Mesenchymal stem cell (in vitro differentiated cells and primary cell): Measurements from ENCODE around the gene SUGCT.

Experiments
- DNase-seq: peaks from one replicate; pipeline ENCODE4 v3.0.0-alpha.2; 2013
- H2AFZ ChIP-seq: one replicate; pipeline ENCODE4 v1.6.1; 2013; ENCODE audit warnings: low read depth, mild to moderate bottlenecking, control low read depth, inconsistent platforms, low read length, moderate library complexity
- H2AK5ac ChIP-seq: 2 replicates; pipeline ENCODE4 v1.6.1; 2013; ENCODE audit warnings: low read length, moderate library complexity, mild to moderate bottlenecking, inconsistent platforms; ENCODE audit not compliant: severe bottlenecking
- H2BK120ac ChIP-seq: one replicate; pipeline ENCODE4 v1.6.1; 2013; ENCODE audit warnings: low read depth, mild to moderate bottlenecking, inconsistent platforms, low read length, moderate library complexity
- H2BK12ac ChIP-seq, 2 experiments: one replicate each; pipeline ENCODE4 v1.6.1; 2013; ENCODE audit warnings: inconsistent platforms in 2 of 2, low read length in 2 of 2, mild to moderate bottlenecking in 2 of 2, moderate library complexity in 2 of 2, control low read depth in 1 of 2
- H2BK15ac ChIP-seq: one replicate; pipeline ENCODE4 v1.6.1; 2013; ENCODE audit warnings: mild to moderate bottlenecking, low read depth, inconsistent platforms; ENCODE audit not compliant: poor library complexity, severe bottlenecking
- H2BK5ac ChIP-seq: 2 replicates; pipeline ENCODE4 v1.6.1; 2013; ENCODE audit warnings: low read depth, mild to moderate bottlenecking, low read length, control low read depth, inconsistent platforms; ENCODE audit not compliant: poor library complexity, severe bottlenecking
- H3K14ac ChIP-seq, 2 experiments: one replicate each; pipeline ENCODE4 v1.6.1; 2013; ENCODE audit warnings: inconsistent platforms in 2 of 2, low read length in 2 of 2, control low read depth in 1 of 2, mild to moderate bottlenecking in 1 of 2, moderate library complexity in 1 of 2
- H3K18ac ChIP-seq, 2 experiments: one replicate each; pipeline ENCODE4 v1.6.1; 2013; ENCODE audit warnings: inconsistent platforms in 2 of 2, low read length in 2 of 2, control low read depth in 1 of 2, low read depth in 1 of 2, mild to moderate bottlenecking in 1 of 2
- H3K23ac ChIP-seq, 2 experiments: one replicate each; pipeline ENCODE4 v1.6.1; 2013; ENCODE audit warnings: inconsistent platforms in 2 of 2, low read length in 2 of 2, mild to moderate bottlenecking in 2 of 2, moderate library complexity in 2 of 2, control low read depth in 1 of 2
- H3K27ac ChIP-seq: 2 replicates; pipeline ENCODE4 v1.5.1; 2013; ENCODE audit warnings: mild to moderate bottlenecking, moderate library complexity, low read length, control low read depth, inconsistent platforms; ENCODE audit not compliant: poor library complexity, severe bottlenecking
- H3K27me3 ChIP-seq, 2 experiments: 2 replicates each; pipeline versions ENCODE4 v1.6.1 to v1.7.0; 2013; ENCODE audit warnings: low read length in 2 of 2, mild to moderate bottlenecking in 2 of 2, moderate library complexity in 2 of 2, control low read depth in 1 of 2, inconsistent platforms in 1 of 2; ENCODE audit not compliant: control insufficient read depth in 1 of 2, insufficient read depth in 1 of 2
- H3K36me3 ChIP-seq, 2 experiments: 2 replicates each; pipeline versions ENCODE4 v1.6.1 to v1.7.0; 2013; ENCODE audit warnings: low read length in 2 of 2, control low read depth in 1 of 2, inconsistent platforms in 1 of 2, low read depth in 1 of 2, mild to moderate bottlenecking in 1 of 2; ENCODE audit not compliant: insufficient read depth in 2 of 2, control insufficient read depth in 1 of 2
- H3K4ac ChIP-seq, 2 experiments: one replicate each; pipeline ENCODE4 v1.6.1; 2013; ENCODE audit warnings: inconsistent platforms in 2 of 2, low read length in 2 of 2, mild to moderate bottlenecking in 2 of 2, moderate library complexity in 2 of 2, control low read depth in 1 of 2, low read depth in 1 of 2
- H3K4me1 ChIP-seq: 2 replicates; pipeline ENCODE4 v1.6.1; 2013; ENCODE audit warnings: low read depth, low read length, control low read depth; ENCODE audit not compliant: control insufficient read depth, insufficient read depth
- H3K4me2 ChIP-seq: 2 replicates; pipeline ENCODE4 v1.6.1; 2013; ENCODE audit warnings: low read length, mild to moderate bottlenecking, inconsistent platforms; ENCODE audit not compliant: poor library complexity, severe bottlenecking
- H3K4me3 ChIP-seq, 2 experiments: 2 replicates each; pipeline versions ENCODE4 v1.5.1 to v1.7.0; 2013; ENCODE audit warnings: low read length in 2 of 2, mild to moderate bottlenecking in 2 of 2, control low read depth in 1 of 2, low read depth in 1 of 2; ENCODE audit not compliant: insufficient read depth in 1 of 2
- H3K79me1 ChIP-seq: replicated peaks from 2 replicates; pipeline ENCODE4 v1.6.1; 2013; ENCODE audit warnings: mild to moderate bottlenecking, control low read depth, low read length, inconsistent platforms; ENCODE audit not compliant: poor library complexity, severe bottlenecking
- H3K9ac ChIP-seq: 2 replicates; pipeline ENCODE4 v1.7.0; 2013; ENCODE audit warnings: mild to moderate bottlenecking, low read length, moderate library complexity
- H3K9me3 ChIP-seq: 2 replicates; pipeline ENCODE4 v1.7.0; 2013; ENCODE audit warnings: mild to moderate bottlenecking, low read length; ENCODE audit not compliant: control insufficient read depth
- H4K8ac ChIP-seq: one replicate; pipeline ENCODE4 v1.6.1; 2013; ENCODE audit warnings: inconsistent platforms, mild to moderate bottlenecking, low read length, moderate library complexity
- H4K91ac ChIP-seq: one replicate; pipeline ENCODE4 v1.6.1; 2013; ENCODE audit warnings: mild to moderate bottlenecking, low read length, inconsistent platforms
- WGBS: methylation state at CpG from one replicate; pipeline ENCODE4 v1.1.7; 2013; ENCODE audit warnings: mixed read lengths; 5-methylcytosine and 5-hydroxymethylcytosine counted together

SUGCT gene

DNA sequence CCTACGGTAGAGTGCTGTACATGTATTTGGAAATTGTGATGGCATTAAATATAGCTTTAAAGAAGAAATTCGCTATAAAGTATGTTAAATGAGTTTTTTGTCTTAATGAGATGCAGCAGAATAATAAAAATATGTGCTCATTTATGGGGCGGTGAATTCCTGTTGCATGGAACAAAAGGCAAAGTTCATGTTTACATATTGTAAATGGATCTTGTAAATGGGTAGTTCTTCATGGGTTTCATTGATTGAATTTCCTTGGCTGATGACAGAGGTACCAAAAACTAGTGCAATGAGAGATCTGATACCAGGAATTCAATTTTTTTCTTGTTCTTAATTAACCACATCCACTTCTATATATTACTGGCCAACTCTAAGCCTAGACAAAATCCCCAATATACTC lies 284.2 kb downstream of the SUGCT start:
- Histone ChIP-seq H2AK5ac (no peak overlapping the region), H3K4me1 (no peaks in the 10 kb centered on the region), H3K4me2 (no peak overlapping the region), H3K79me1 (no peaks in the 10 kb centered on the region), H3K9me3 (no peaks in the 10 kb centered on the region), H2BK5ac (no peak overlapping the region), H3K27me3 (no peaks in the 10 kb centered on the region), H3K14ac (no peak overlapping the region), H3K36me3 (no peaks in the 10 kb centered on the region), H2BK15ac (no peak overlapping the region), H3K23ac (no peak overlapping the region), H3K27ac (no peak overlapping the region), H2BK12ac (no peak overlapping the region), H3K9ac (no peak overlapping the region), H4K8ac (no peak overlapping the region), H3K4ac (no peak overlapping the region), H3K18ac (no peak overlapping the region), H2AFZ (no peak overlapping the region), H4K91ac (no peak overlapping the region), H3K4me3 (no peak overlapping the region), H2BK120ac (no peak overlapping the region)
- no peak for DNase-seq
- 98% methylated on average over 3 of the region's 3 CpGs for WGBS

- no peak overlapping the region for H3K4ac ChIP-seq
- H2BK120ac ChIP-seq: no peak overlapping the region
- no peaks in the 10 kb centered on the region for H3K36me3 ChIP-seq
- H3K79me1 ChIP-seq: no peaks in the 10 kb centered on the region
- H2BK5ac ChIP-seq: no peak overlapping the region
- no peak overlapping the region for H3K18ac ChIP-seq
- H2AFZ ChIP-seq: no peak overlapping the region
- H3K27ac ChIP-seq: no peak overlapping the region
- no peak overlapping the region for H3K4me3 ChIP-seq
- H4K8ac ChIP-seq: no peak overlapping the region
- no peak overlapping the region for H3K23ac ChIP-seq
- WGBS: no CpG with 5 or more reads among the region's 1 CpG
- no peak overlapping the region for H3K4me2 ChIP-seq
- no peak overlapping the region for H2BK12ac ChIP-seq
- no peaks in the 10 kb centered on the region for H3K4me1 ChIP-seq
- H3K9ac ChIP-seq: no peak overlapping the region
- no peaks in the 10 kb centered on the region for H3K27me3 ChIP-seq
- H3K14ac ChIP-seq: no peak overlapping the region
- no peak overlapping the region for H4K91ac ChIP-seq
- no peaks in the 10 kb centered on the region for H3K9me3 ChIP-seq
- H2BK15ac ChIP-seq: no peak overlapping the region
- DNase-seq: no peak
- H2AK5ac ChIP-seq: no peak overlapping the region
Observed at GRCh38 chr7:40419806-40420205, 285.0 kb downstream of the SUGCT start.

DNA sequence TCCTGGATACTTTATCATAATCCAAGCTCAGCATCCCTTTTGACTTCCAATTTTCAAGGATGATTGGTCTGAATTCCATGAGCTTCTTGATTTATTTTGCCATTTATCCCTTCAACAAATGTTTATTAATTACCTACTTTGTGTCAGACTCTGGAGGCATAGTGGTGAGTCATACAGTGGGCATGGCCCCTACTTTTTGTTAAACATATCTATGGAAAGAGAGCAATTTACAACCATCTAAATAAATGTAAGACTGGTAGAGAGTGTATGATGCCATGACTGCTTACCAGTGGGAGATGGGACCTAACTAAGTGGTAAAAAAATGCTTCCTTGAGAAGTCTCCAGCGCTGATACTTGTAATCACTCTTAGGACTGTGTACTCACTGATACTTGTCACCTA lies 286.6 kb downstream of the SUGCT start:
- Histone ChIP-seq H3K4me2 (no peak overlapping the region), H3K14ac (no peak overlapping the region), H3K9ac (no peak overlapping the region), H3K79me1 (no peaks in the 10 kb centered on the region), H2BK120ac (no peak overlapping the region), H3K27ac (no peak overlapping the region), H3K4ac (no peak overlapping the region), H3K23ac (no peak overlapping the region), H4K8ac (no peak overlapping the region), H2AFZ (no peak overlapping the region), H2AK5ac (no peak overlapping the region), H3K36me3 (no peaks in the 10 kb centered on the region), H3K18ac (no peak overlapping the region), H4K91ac (no peak overlapping the region), H3K4me3 (no peak overlapping the region), H2BK5ac (no peak overlapping the region), H3K9me3 (no peaks in the 10 kb centered on the region), H2BK15ac (no peak overlapping the region), H3K4me1 (no peaks in the 10 kb centered on the region), H2BK12ac (no peak overlapping the region), H3K27me3 (no peaks in the 10 kb centered on the region)
- WGBS: 100% methylated on average over 1 of the region's 1 CpG
- no peak for DNase-seq

GRCh38 chr7:40425696-40426095 lies 290.9 kb downstream of the SUGCT start:
- H3K9me3 ChIP-seq: no peaks in the 10 kb centered on the region
- no peak overlapping the region for H3K4me3 ChIP-seq
- H2BK120ac ChIP-seq: no peak overlapping the region
- no peak overlapping the region for H2AFZ ChIP-seq
- no peak overlapping the region for H3K4me2 ChIP-seq
- no peaks in the 10 kb centered on the region for H3K79me1 ChIP-seq
- no peaks in the 10 kb centered on the region for H3K27me3 ChIP-seq
- H3K36me3 ChIP-seq: no peaks in the 10 kb centered on the region
- DNase-seq: no peak
- H3K18ac ChIP-seq: no peak overlapping the region
- no peak overlapping the region for H3K14ac ChIP-seq
- H4K91ac ChIP-seq: no peak overlapping the region
- H3K4me1 ChIP-seq: no peaks in the 10 kb centered on the region
- H3K9ac ChIP-seq: no peak overlapping the region
- no peak overlapping the region for H3K23ac ChIP-seq
- no peak overlapping the region for H4K8ac ChIP-seq
- H3K4ac ChIP-seq: no peak overlapping the region
- no peak overlapping the region for H2AK5ac ChIP-seq
- no peak overlapping the region for H3K27ac ChIP-seq
- no peak overlapping the region for H2BK15ac ChIP-seq
- H2BK5ac ChIP-seq: no peak overlapping the region
- no peak overlapping the region for H2BK12ac ChIP-seq
- no CpG with 5 or more reads among the region's 2 CpGs for WGBS
